HepG2 (cell line): ENCODE results near the gene YIPF4. TPM values are rescaled to one million over a fixed set of nuclear protein-coding genes. Genes with fewer than 3 reads are reported as not detected.

Source experiments
- ATAC-seq: fragments of 200-7000 bp; cut with Tn5 transposase; 3 replicates; pipeline ENCODE4 v1.9.1; 2020; ENCODE audit warnings: mild to moderate bottlenecking, moderate library complexity
- BruUV-seq: library from RNA; stranded (reverse); fragments of 400-500 nt; replicated peaks from 2 replicates; lab custom pipeline; 2021; lab: Mats Ljungman, UMichigan
- CTCF ChIA-PET: fragments of 300-600 bp; formaldehyde crosslinking; extraction: SDS; loops from one replicate; lab custom pipeline; 2021; ENCODE audit warnings: low total read pairs, inconsistent platforms, low intra/inter-chr PET ratio; lab: Yijun Ruan, JAX
- POLR2A ChIA-PET: fragments of 350-600 bp; sonication (Branson Sonifier 250); formaldehyde crosslinking; loops from one replicate; lab custom pipeline; 2020; ENCODE audit warnings: antibody characterized with exemption, inconsistent platforms; lab: Yijun Ruan, JAX
- DNase-seq: peaks from one replicate; pipeline ENCODE4 v3.0.0-alpha.2; 2015; ENCODE audit warnings: low spot score
- FAIRE-seq: peaks from 3 replicates; lab custom pipeline; 2011; peaks lifted over from hg19 to GRCh38; lab: Jason Lieb, UNC
- H2AFZ ChIP-seq: one replicate; pipeline ENCODE4 v1.6.1; 2011; ENCODE audit warnings: low read length, inconsistent platforms
- H3K27ac ChIP-seq: fragments of 300-600 bp; 3 replicates; pipeline ENCODE4 v1.8.0; 2011; ENCODE audit warnings: mixed run types, mild to moderate bottlenecking, mixed read lengths, low read length, inconsistent platforms; ENCODE audit not compliant: insufficient read depth; ENCODE audit errors: extremely low read length
- H3K27me3 ChIP-seq, 2 experiments: fragments of 200-600 bp in 1 of 2; 2 replicates in 1 of 2; 3 replicates in 1 of 2; pipeline versions ENCODE4 v1.6.0 to v1.8.0; 2011; ENCODE audit warnings: low read length in 2 of 2, mild to moderate bottlenecking in 2 of 2, moderate library complexity in 2 of 2, inconsistent platforms in 1 of 2; ENCODE audit not compliant: insufficient read depth in 2 of 2, control insufficient read depth in 1 of 2
- H3K36me3 ChIP-seq, 2 experiments: fragments of 200-600 bp in 1 of 2; replicated peaks in 1 of 2; 2 replicates in 1 of 2; 3 replicates in 1 of 2; pipeline versions ENCODE4 v1.5.1 to v1.8.0; 2011; ENCODE audit warnings: low read length in 2 of 2, inconsistent platforms in 1 of 2; ENCODE audit not compliant: insufficient read depth in 2 of 2, control insufficient read depth in 1 of 2
- H3K4me1 ChIP-seq: 2 replicates; pipeline ENCODE4 v1.5.1; 2012; ENCODE audit warnings: low read length, inconsistent platforms; ENCODE audit not compliant: insufficient read depth
- H3K4me2 ChIP-seq: 2 replicates; pipeline ENCODE4 v1.6.0; 2011; ENCODE audit warnings: low read depth, low read length, inconsistent platforms
- H3K4me3 ChIP-seq, 3 experiments: fragments of 200-600 bp in 1 of 3; sonication (generic), shearing (Covaris generic) in 1 of 3; replicated peaks in 1 of 3; 2 replicates each; pipeline ENCODE4 v1.5.1; 2011 to 2016; ENCODE audit warnings: low read length in 3 of 3, inconsistent platforms in 2 of 3, low read depth in 2 of 3, mild to moderate bottlenecking in 2 of 3, control low read depth in 1 of 3, mixed read lengths in 1 of 3; ENCODE audit not compliant: insufficient read depth in 1 of 3
- H3K79me2 ChIP-seq: one replicate; pipeline ENCODE4 v1.6.1; 2011; ENCODE audit warnings: low read length, inconsistent platforms; ENCODE audit not compliant: insufficient read depth
- H3K9ac ChIP-seq: 2 replicates; pipeline ENCODE4 v1.6.0; 2011; ENCODE audit warnings: mild to moderate bottlenecking, low read depth, low read length, inconsistent platforms; ENCODE audit not compliant: insufficient read depth
- H3K9me3 ChIP-seq: 2 replicates; pipeline ENCODE4 v1.5.1; 2012; ENCODE audit warnings: mild to moderate bottlenecking, low read length
- H4K20me1 ChIP-seq: 2 replicates; pipeline ENCODE4 v1.6.0; 2011; ENCODE audit warnings: inconsistent platforms, mild to moderate bottlenecking, low read length, moderate library complexity; ENCODE audit not compliant: insufficient read depth
- CAMTA2 ChIP-seq: sonication (generic); formaldehyde crosslinking; IDR thresholded peaks from 2 replicates; pipeline ENCODE4 v1.4.0; 2020; ENCODE audit warnings: mild to moderate bottlenecking, missing genetic modification reagents, borderline replicate concordance
- CCDC6 ChIP-seq: sonication (generic); formaldehyde crosslinking; IDR thresholded peaks from 2 replicates; pipeline ENCODE4 v1.8.1; 2022; ENCODE audit warnings: mild to moderate bottlenecking, missing genetic modification reagents, moderate library complexity
- FOSL1 ChIP-seq: sonication (generic); formaldehyde crosslinking; IDR thresholded peaks from 2 replicates; pipeline ENCODE4 v1.9.0; 2021; ENCODE audit warnings: missing genetic modification reagents, borderline replicate concordance
- GRHL1 ChIP-seq: sonication (generic); formaldehyde crosslinking; conservative IDR thresholded peaks from 2 replicates; pipeline ENCODE4 v1.8.0; 2022; ENCODE audit warnings: missing genetic modification reagents
- JUND ChIP-seq: sonication (generic); formaldehyde crosslinking; IDR thresholded peaks from 2 replicates; pipeline ENCODE4 v1.8.0; 2022; ENCODE audit warnings: mild to moderate bottlenecking, missing genetic modification reagents
- LBX2 ChIP-seq: sonication (generic); formaldehyde crosslinking; IDR thresholded peaks from 2 replicates; pipeline ENCODE4 v1.5.0; 2020; ENCODE audit warnings: missing genetic modification reagents, mild to moderate bottlenecking, borderline replicate concordance
- NCOA2 ChIP-seq: sonication (generic); formaldehyde crosslinking; IDR thresholded peaks from 2 replicates; pipeline ENCODE4 v1.8.0; 2022; ENCODE audit warnings: inconsistent platforms
- TFE3 ChIP-seq: IDR thresholded peaks from 2 replicates; pipeline ENCODE4 v1.6.1; 2016
- ZBTB26 ChIP-seq: IDR thresholded peaks from 2 replicates; pipeline ENCODE4 v1.6.1; 2016; ENCODE audit warnings: missing compliant biosample characterization, missing genetic modification reagents, borderline replicate concordance
- ZZZ3 ChIP-seq: sonication (generic); formaldehyde crosslinking; IDR thresholded peaks from 2 replicates; pipeline ENCODE4 v1.4.0; 2020; ENCODE audit warnings: missing genetic modification reagents, mild to moderate bottlenecking, borderline replicate concordance
- WGBS: methylation state at CpG from one replicate; pipeline ENCODE4 v1.1.6; 2017; ENCODE audit warnings: low lambda C conversion rate; 5-methylcytosine and 5-hydroxymethylcytosine counted together
- in situ Hi-C: cut with HindIII; loops from 2 replicates; pipeline ENCODE4 v1.10.0; 2017; ENCODE audit warnings: low pct_unique_long_range_greater_than_20kb; ENCODE audit not compliant: extremely low pct_ligation_motif_present
- intact Hi-C: fragments of 100-400 bp; cut with micrococcal nuclease; formaldehyde crosslinking; loops from one replicate; pipeline ENCODE4 v1.10.0; 2022; ENCODE audit not compliant: unreplicated experiment
- polyA plus RNA-seq, 8 experiments: library from polyadenylated mRNA; depleted of rRNA in 3 of 8; stranded (reverse) in 7 of 8; unstranded in 1 of 8; fragments of >200 nt; fragmentation: Illumina TruSeq in 4 of 8; extraction: Trizol in 4 of 8; gene quantifications; 2 replicates each; pipeline versions ENCODE4 v1.2.1 to v1.2.3, GENCODE V29; 2011 to 2016; ENCODE audit warnings: low read depth in 4 of 8, missing spikeins in 1 of 8, mixed read lengths in 1 of 8; ENCODE audit not compliant: insufficient read depth in 1 of 8
- total RNA-seq, 5 experiments: library from RNA; depleted of rRNA; stranded (reverse); fragments of >200 nt; fragmentation: Illumina TruSeq; extraction: Trizol; gene quantifications; 2 replicates each; pipeline ENCODE4 v1.2.3, GENCODE V29; 2016; ENCODE audit warnings: low read depth in 1 of 5

YIPF4 gene
- total and polyA plus RNA-seq, 2 of the 13 experiments (the other 11 are each of a cell fraction or from before 2014, with no cell fraction given), result 19.0 to 43.9 TPM

DNA sequence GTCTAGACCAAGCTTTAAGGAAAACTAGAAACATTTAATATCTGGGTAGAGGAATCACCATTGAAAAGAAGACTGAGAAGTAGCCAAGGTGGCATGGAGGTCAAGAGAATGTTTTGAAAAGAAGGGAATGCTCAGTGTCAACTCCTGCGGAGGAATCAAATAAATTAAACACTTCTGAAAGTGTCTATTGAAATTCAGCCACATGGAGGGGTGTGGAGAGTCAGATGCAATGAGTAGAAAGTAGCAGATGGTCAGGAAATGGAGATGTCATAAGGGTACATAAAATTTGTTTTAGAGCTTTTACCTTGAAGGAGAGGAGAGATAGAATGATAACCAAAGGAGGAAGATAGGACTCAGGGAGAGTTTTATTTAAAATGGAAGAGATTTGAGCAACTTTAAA is 48.1 kb upstream of the YIPF4 start:
- ChIA-PET CTCF (no interaction called here), POLR2A (interaction anchor here (1.5 to 1.6 kb wide), 2 partner anchors 35 to 64 kb away, joined by 4 read pairs; partner anchors contain the start of genes NLRC4 and SLC30A6)
- FAIRE-seq, result no peak
- BruUV-seq, result no TSS peak
- ATAC-seq, result no peak
- H3K27ac ChIP-seq, result no peak overlapping the region
- no peak overlapping the region for H3K9ac ChIP-seq
- peaks cover 17% of the 10 kb centered on the region for H3K4me1 ChIP-seq
- no peak overlapping the region for H2AFZ ChIP-seq
- no peak overlapping the region for H3K4me3 ChIP-seq
- DNase-seq, result no peak
- in situ Hi-C loops (no loop called here), intact Hi-C loops (no loop called here)
- no peak overlapping the region for H3K4me2 ChIP-seq
- H3K9me3 ChIP-seq, result no peaks in the 10 kb centered on the region
- H3K79me2 ChIP-seq, result no peaks in the 10 kb centered on the region
- no peaks in the 10 kb centered on the region for H3K27me3 ChIP-seq
- WGBS, result 82% methylated on average over 1 of the region's 1 CpG
- no peaks in the 10 kb centered on the region for H4K20me1 ChIP-seq
- TF ChIP-seq LBX2 (CRISPR knock-in tag), result no peak
- TF ChIP-seq ZZZ3 (CRISPR knock-in tag), result no peak
- no peaks in the 10 kb centered on the region; a peak in 1 of 5 replicates for H3K36me3 ChIP-seq

- WGBS, result 31% methylated on average over 4 of the region's 4 CpGs
- POLR2A ChIA-PET, result interaction anchor here (1.5 to 2.4 kb wide), 2 partner anchors 66 to 169 kb away, joined by 3 to 5 read pairs; partner anchors contain the start of genes SLC30A6 and SPAST
- TF ChIP-seq JUND (CRISPR knock-in tag), result peak; percentile 78
- TF ChIP-seq CAMTA2, result no peak
- TF ChIP-seq NCOA2 (CRISPR knock-in tag), result 0 out of 2 replicates have a peak, but pooled peaks have one; percentile 16
- peak; percentile 77 for TF ChIP-seq TFE3 (CRISPR knock-in tag)
- TF ChIP-seq ZBTB26 (CRISPR knock-in tag), result no peak
- no peak for TF ChIP-seq GRHL1 (CRISPR knock-in tag)
- peak; percentile 83; the same call in 1 of the 2 replicates for TF ChIP-seq FOSL1 (CRISPR knock-in tag)
- no peak for TF ChIP-seq CCDC6 (CRISPR knock-in tag)
These were observed 45.7 kb upstream of the YIPF4 start for GRCh38 chr2:32231959-32232358.

More at GRCh38 chr2:32231959-32232358, 45.7 kb upstream of the YIPF4 start:
- DNase-seq (peak; percentile 58), FAIRE-seq (peak; percentile 40), ATAC-seq (peak; percentile 66)
- CTCF ChIA-PET, result no interaction called here
- in situ Hi-C loops, result no loop called here
- no peak overlapping the region for H2AFZ ChIP-seq
- no peaks in the 10 kb centered on the region for H3K9me3 ChIP-seq
- no peak overlapping the region for H3K9ac ChIP-seq
- peaks cover 17% of the 10 kb centered on the region for H3K4me1 ChIP-seq
- no peaks in the 10 kb centered on the region for H3K36me3 ChIP-seq
- no peaks in the 10 kb centered on the region for H3K79me2 ChIP-seq
- intact Hi-C loops, result no loop called here
- no peaks in the 10 kb centered on the region for H4K20me1 ChIP-seq
- H3K27ac ChIP-seq, result no peak overlapping the region
- H3K4me3 ChIP-seq, result no peak overlapping the region
- no peaks in the 10 kb centered on the region for H3K27me3 ChIP-seq
- H3K4me2 ChIP-seq, result peak overlapping the region; percentile 13; the same call in 1 of the 2 replicates
- no TSS peak for BruUV-seq
